ENCODE results near the gene IGSF21. TPM values are rescaled to one million over a fixed set of nuclear protein-coding genes. Genes with fewer than 3 reads are reported as not detected.

The IGSF21 gene
- total and polyA plus RNA-seq, 11 donors = 0.54 to 2.2 (median 0.94) TPM; not detected in 1

- intact Hi-C loops (cut with DNase I) = no loop called here
- H3K4me1 ChIP-seq = no peaks in the 10 kb centered on the region
- no peaks in the 10 kb centered on the region for H3K36me3 ChIP-seq
- ATAC-seq (no peak), DNase-seq (no peak)
- H3K4me3 ChIP-seq = no peak overlapping the region
- no peak overlapping the region for H3K27ac ChIP-seq
- 76 to 81% (median 77%) methylated on average over 30 to 31 of the region's 31 CpGs for WGBS, 4 donors
- no peaks in the 10 kb centered on the region for H3K9me3 ChIP-seq
- H3K27me3 ChIP-seq = peaks cover 0 to 18% (median 0%) of the 10 kb centered on the region in 9 donors
- no peak for TF ChIP-seq POLR2A (IDR thresholded peaks at IDR 0.05)
- no peak for TF ChIP-seq CTCF (IDR thresholded peaks at IDR 0.05)
Observed at GRCh38 chr1:18079941-18080735, 27.5 kb upstream of the IGSF21 start.

DNA sequence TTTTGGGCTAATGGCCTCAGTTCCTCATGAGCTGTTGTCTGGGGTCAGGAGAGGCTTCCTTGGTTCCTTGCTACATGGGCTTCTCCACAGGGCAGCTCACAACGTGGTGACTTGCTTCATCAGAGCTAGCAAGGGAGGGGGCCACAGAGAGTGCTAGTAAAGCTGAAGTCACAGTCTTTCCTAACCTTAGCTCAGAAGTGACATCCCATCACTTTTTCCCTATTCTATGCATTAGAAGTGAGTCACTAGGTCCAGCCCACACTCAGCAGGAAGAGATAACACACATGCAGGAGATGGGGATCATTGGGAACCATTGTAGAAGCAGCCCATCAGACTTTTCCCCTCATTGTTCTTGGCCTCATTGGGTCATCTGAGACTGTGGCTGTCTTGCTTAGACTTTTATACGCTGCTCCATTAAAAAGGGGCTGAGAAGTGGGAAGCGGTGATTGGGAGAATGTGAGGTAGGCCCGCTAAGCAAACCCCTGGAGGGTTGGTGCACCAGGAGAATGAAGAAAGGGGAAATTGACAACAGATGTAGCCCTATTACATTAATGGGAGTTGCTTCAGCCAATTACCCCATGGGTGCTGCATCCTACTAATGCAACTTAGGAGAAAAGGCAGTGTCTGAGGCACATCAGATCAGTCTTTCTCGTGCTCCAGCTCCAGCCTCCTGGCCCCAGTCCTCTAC, 22.1 kb upstream of the IGSF21 start:
- WGBS, 4 donors = 52 to 64% (median 58%) methylated on average over 5 of the region's 5 CpGs
- H3K4me3 ChIP-seq = no peak overlapping the region
- H3K27me3 ChIP-seq = peaks cover 0 to 62% (median 9%) of the 10 kb centered on the region in 9 donors
- H3K27ac ChIP-seq = no peak overlapping the region
- DNase-seq (no peak), ATAC-seq (no peak)
- no peaks in the 10 kb centered on the region for H3K9me3 ChIP-seq
- H3K4me1 ChIP-seq = no peaks in the 10 kb centered on the region
- TF ChIP-seq CTCF (IDR thresholded peaks at IDR 0.05) (no peak), POLR2A (IDR thresholded peaks at IDR 0.05) (no peak)
- intact Hi-C loops (cut with DNase I) = no loop called here
- H3K36me3 ChIP-seq = no peaks in the 10 kb centered on the region

DNA sequence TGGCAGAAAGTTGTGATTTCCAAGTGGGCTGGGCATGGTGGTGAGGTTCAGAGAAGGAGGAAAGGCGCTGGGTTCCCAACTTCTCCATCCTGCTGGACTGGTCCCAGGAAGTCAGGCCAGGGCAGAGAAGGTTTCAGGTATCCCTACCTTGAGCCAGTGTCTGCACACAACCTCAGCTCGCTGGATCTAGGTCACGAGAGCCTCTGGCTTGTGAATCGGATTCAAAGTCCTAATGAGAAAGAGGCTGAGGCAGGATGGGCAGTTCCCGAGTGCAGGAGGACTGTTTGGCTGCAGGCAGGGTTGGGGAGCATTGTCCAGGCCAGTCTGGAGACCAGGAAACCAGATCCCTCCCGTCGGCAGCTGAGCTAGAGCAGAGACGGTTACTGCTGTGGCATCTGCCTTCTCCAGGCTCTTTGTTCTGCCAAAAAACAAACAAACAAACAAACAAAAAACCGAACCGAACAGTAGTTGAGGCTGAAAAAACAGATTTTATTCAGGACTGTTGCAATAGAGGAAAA, 19.5 kb upstream of the IGSF21 start:
- TF ChIP-seq POLR2A (IDR thresholded peaks at IDR 0.05) (no peak), CTCF (IDR thresholded peaks at IDR 0.05) (no peak)
- DNase-seq = no peak
- no peak overlapping the region for H3K27ac ChIP-seq
- H3K36me3 ChIP-seq = no peaks in the 10 kb centered on the region
- intact Hi-C loops (cut with DNase I) = no loop called here
- 19 to 29% (median 24%) methylated on average over 10 of the region's 10 CpGs for WGBS, 4 donors
- ATAC-seq = no peak
- H3K9me3 ChIP-seq = no peaks in the 10 kb centered on the region
- no peak overlapping the region for H3K4me3 ChIP-seq
- peaks cover 0 to 77% (median 9%) of the 10 kb centered on the region in 9 donors for H3K27me3 ChIP-seq
- H3K4me1 ChIP-seq = no peaks in the 10 kb centered on the region

GRCh38 chr1:18089488-18089887, 18.1 kb upstream of the IGSF21 start:
- Histone ChIP-seq H3K9me3 (no peaks in the 10 kb centered on the region), H3K4me1 (no peaks in the 10 kb centered on the region), H3K27me3 (peaks cover 0 to 84% (median 11%) of the 10 kb centered on the region in 9 donors), H3K27ac (no peak overlapping the region), H3K36me3 (no peaks in the 10 kb centered on the region), H3K4me3 (no peak overlapping the region)
- DNase-seq = no peak
- no peak for TF ChIP-seq CTCF (IDR thresholded peaks at IDR 0.05)
- TF ChIP-seq POLR2A (IDR thresholded peaks at IDR 0.05) = no peak
- 91 to 97% (median 95%) methylated on average over 1 of the region's 1 CpG for WGBS, 4 donors
- intact Hi-C loops (cut with DNase I) = no loop called here
- ATAC-seq = no peak
